Colonic mucosa (tissue), 4 donors: ENCODE results near the gene PMVK. TPM values are rescaled to one million over a fixed set of nuclear protein-coding genes. Genes with fewer than 3 reads are reported as not detected.

ENCODE experiments used
- DNase-seq: peaks from one replicate; pipeline ENCODE4 v3.0.0-alpha.2; 2020
- H3K27ac ChIP-seq: fragments of 200-600 bp; one replicate; pipeline ENCODE4 v1.8.0; 2021
- H3K27me3 ChIP-seq: fragments of 200-600 bp; one replicate; pipeline ENCODE4 v1.8.0; 2021
- H3K36me3 ChIP-seq: fragments of 200-600 bp; one replicate; pipeline ENCODE4 v1.8.0; 2021
- H3K4me1 ChIP-seq: fragments of 200-600 bp; one replicate; pipeline ENCODE4 v1.8.0; 2021; ENCODE audit warnings: mild to moderate bottlenecking
- H3K4me3 ChIP-seq: fragments of 200-600 bp; one replicate; pipeline ENCODE4 v1.8.0; 2021
- H3K9ac ChIP-seq, 2 donors: one replicate each; pipeline ENCODE4 v1.7.0; 2013; ENCODE audit warnings: control low read depth in 2 of 2, low read depth in 2 of 2, low read length in 2 of 2
- H3K9me3 ChIP-seq: fragments of 200-600 bp; one replicate; pipeline ENCODE4 v1.8.0; 2021
- intact Hi-C: fragments of 100-400 bp; cut with DNase I; formaldehyde crosslinking; loops from one replicate; pipeline ENCODE4 v1.14.1; 2022
- total RNA-seq, 2 donors: library from RNA; stranded (reverse); fragmentation: NEBNext Ultra II Directional in 1 of 2; extraction: Animal tissue kit (Norgen Biotek cat#: 25700) in 1 of 2; gene quantifications; one replicate each; pipeline ENCODE4 v1.2.1, GENCODE V29; 2021
- TF ChIP-seq, protein P1 (sequence below): fragments of 200-600 bp; IDR thresholded peaks from one replicate; pipeline ENCODE4 v1.8.0; 2022; ENCODE audit warnings: antibody characterized with exemption, mild to moderate bottlenecking
- donor health status: healthy.
- donor health status: DM: no; HTN: no; CAD: no.
- donor health status: DM: no; HTN: no; CAD: no.

Gene PMVK
- total RNA-seq, 2 donors from 2014 or later: 32.0 to 46.5 TPM

DNA sequence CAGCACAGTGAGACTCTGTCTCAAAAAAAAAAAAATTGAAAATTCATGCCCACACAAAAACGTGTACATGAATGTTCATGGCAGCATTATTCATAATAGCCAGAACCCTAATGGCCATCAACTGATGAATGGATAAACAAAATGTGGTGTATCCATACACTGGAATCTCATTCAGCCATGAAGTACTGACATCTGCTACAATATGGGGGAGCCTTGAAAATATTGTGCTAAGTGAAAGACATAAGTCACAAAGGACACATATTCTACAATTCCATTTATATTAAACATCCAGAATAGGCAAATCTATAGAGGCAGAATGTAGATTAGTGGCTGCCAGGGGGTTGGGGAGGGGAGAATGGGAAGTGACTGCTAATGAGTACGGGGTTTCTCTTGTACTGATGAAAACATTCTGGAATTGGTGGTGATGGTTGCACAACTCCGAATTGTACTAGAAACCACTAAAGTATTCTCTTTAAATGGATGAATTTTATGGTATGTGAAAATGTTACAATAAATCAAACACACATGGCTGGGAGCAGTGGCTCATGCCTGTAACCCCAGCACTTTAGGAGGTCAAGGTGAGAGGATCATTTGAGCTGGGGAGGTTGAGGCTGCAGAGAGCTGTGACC is 33.5 kb downstream of the PMVK start:
- no peaks in the 10 kb centered on the region for H3K9me3 ChIP-seq
- no peak overlapping the region for H3K4me3 ChIP-seq
- no peaks in the 10 kb centered on the region for H3K36me3 ChIP-seq
- H3K4me1 ChIP-seq: no peaks in the 10 kb centered on the region
- TF ChIP-seq, protein P1, sequence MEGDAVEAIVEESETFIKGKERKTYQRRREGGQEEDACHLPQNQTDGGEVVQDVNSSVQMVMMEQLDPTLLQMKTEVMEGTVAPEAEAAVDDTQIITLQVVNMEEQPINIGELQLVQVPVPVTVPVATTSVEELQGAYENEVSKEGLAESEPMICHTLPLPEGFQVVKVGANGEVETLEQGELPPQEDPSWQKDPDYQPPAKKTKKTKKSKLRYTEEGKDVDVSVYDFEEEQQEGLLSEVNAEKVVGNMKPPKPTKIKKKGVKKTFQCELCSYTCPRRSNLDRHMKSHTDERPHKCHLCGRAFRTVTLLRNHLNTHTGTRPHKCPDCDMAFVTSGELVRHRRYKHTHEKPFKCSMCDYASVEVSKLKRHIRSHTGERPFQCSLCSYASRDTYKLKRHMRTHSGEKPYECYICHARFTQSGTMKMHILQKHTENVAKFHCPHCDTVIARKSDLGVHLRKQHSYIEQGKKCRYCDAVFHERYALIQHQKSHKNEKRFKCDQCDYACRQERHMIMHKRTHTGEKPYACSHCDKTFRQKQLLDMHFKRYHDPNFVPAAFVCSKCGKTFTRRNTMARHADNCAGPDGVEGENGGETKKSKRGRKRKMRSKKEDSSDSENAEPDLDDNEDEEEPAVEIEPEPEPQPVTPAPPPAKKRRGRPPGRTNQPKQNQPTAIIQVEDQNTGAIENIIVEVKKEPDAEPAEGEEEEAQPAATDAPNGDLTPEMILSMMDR: no peak
- H3K27ac ChIP-seq: no peak overlapping the region
- no peak overlapping the region for H3K9ac ChIP-seq
- no peak for DNase-seq
- intact Hi-C loops: no loop called here
- H3K27me3 ChIP-seq: no peaks in the 10 kb centered on the region

DNA sequence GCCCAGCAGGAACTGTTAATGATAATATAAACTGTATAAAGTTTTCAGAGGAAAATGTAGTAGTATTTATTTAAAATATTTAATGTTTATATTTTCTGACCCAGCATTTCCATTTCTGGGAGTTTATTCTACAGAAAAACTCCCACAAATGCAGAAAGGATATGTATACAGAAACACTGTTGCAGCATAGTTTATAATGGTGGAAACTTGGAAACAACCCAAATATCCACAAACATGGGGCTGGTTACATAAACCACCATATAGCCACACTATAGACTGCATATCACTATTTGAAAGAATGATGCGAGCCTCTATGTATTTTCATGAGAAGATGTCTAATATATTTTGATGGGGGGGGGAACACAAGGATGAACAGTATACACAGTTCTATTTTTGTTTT is 34.9 kb downstream of the PMVK start:
- Histone ChIP-seq H3K4me1 (no peaks in the 10 kb centered on the region), H3K36me3 (no peaks in the 10 kb centered on the region), H3K9me3 (no peaks in the 10 kb centered on the region), H3K27ac (no peak overlapping the region), H3K9ac (no peak overlapping the region), H3K27me3 (no peaks in the 10 kb centered on the region), H3K4me3 (no peak overlapping the region)
- no peak for DNase-seq
- TF ChIP-seq, protein P1: no peak
- intact Hi-C loops: no loop called here

DNA sequence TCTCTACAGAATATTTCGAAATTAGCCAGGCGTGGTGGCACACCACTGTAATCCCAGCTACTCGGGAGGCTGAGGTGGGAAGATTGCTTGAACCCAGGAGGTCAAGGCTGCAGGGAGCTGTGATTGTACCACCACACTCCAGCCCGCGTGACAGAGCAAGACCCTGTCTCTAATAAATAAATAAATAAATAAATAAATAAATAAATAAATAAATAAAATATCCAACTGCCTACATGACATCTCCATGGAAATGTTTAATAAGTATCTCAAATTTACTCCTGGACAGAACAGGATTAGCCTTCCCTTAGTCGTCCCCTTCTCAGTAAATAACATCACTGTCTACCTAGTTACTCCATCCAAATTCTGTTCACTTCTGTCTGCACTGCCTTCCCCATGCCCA is 37.5 kb downstream of the PMVK start:
- TF ChIP-seq, protein P1: no peak
- no peaks in the 10 kb centered on the region for H3K36me3 ChIP-seq
- no peak overlapping the region for H3K9ac ChIP-seq
- intact Hi-C loops: no loop called here
- H3K4me1 ChIP-seq: no peaks in the 10 kb centered on the region
- no peaks in the 10 kb centered on the region for H3K9me3 ChIP-seq
- no peak overlapping the region for H3K27ac ChIP-seq
- no peaks in the 10 kb centered on the region for H3K27me3 ChIP-seq
- no peak overlapping the region for H3K4me3 ChIP-seq
- no peak for DNase-seq

DNA sequence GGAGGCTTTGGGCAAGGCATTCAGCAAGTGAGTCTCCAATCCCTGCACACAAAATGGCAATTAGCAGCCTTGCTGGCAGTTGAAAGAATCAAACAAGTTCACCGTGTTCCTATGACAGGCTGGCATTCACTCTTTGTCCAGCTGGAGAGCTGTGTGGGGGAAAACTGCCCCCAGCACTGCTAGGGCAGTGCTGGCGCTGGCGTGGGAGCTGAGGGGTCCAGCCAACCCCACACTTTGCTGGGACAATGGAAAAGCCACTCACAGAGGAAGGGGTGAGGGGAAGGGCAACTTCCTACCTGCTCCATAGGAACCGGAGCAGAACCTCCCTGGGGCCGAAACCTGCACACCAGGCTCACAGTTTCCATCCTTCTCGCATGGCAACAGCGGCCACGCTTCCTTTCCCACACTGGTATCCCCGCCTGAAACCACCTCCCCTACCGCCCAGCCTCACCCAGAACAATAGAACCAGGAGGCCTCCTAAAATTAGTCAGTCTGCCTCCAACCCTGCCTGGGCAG is 39.7 kb downstream of the PMVK start:
- Histone ChIP-seq H3K27me3 (no peaks in the 10 kb centered on the region), H3K27ac (no peak overlapping the region), H3K4me1 (no peaks in the 10 kb centered on the region), H3K9ac (no peak overlapping the region), H3K4me3 (no peak overlapping the region), H3K9me3 (no peaks in the 10 kb centered on the region), H3K36me3 (no peaks in the 10 kb centered on the region)
- intact Hi-C loops: no loop called here
- DNase-seq: no peak
- TF ChIP-seq, protein P1: no peak

DNA sequence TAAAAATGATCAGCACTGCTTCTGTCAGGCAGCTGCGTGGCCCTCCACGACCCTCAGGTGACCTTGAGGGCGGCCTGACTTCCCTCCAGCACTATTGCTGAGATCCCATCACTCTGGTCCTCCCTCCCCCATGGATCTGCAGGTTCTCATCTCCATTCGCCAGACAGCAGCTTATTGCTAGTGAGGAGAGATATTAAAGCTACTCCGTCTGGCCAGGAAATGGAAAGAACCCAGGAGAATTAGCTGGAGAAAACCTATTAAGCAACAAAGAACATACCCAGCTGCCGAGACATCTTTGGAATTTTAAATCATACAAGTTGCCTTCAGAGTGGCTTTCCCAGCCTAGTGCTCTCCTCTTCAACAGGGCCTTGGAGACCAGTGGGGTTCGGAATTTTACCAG is 40.7 kb downstream of the PMVK start:
- H3K36me3 ChIP-seq: no peaks in the 10 kb centered on the region
- H3K27me3 ChIP-seq: no peaks in the 10 kb centered on the region
- no peak for DNase-seq
- TF ChIP-seq, protein P1: no peak
- no peaks in the 10 kb centered on the region for H3K9me3 ChIP-seq
- H3K4me3 ChIP-seq: no peak overlapping the region
- H3K27ac ChIP-seq: no peak overlapping the region
- no peaks in the 10 kb centered on the region for H3K4me1 ChIP-seq
- intact Hi-C loops: no loop called here
- H3K9ac ChIP-seq: no peak overlapping the region
